Kidney (tissue), 14 donors: ENCODE measurements around the gene RPLP2. TPM values are rescaled to one million over a fixed set of nuclear protein-coding genes. Genes with fewer than 3 reads are reported as not detected.

ENCODE experiments used
- DNase-seq, 5 donors: peaks; one replicate each; pipeline ENCODE4 v3.0.0-alpha.2; 2013 to 2020
- FAIRE-seq: peaks from 2 replicates; lab custom pipeline; 2012; peaks lifted over from hg19 to GRCh38; lab: Jason Lieb, UNC
- H3K27ac ChIP-seq, 2 donors: one replicate each; pipeline ENCODE4 v1.7.0; 2013; ENCODE audit warnings: low read depth in 2 of 2, low read length in 2 of 2, inconsistent platforms in 1 of 2
- H3K27me3 ChIP-seq: one replicate; pipeline ENCODE4 v1.7.1; 2013; ENCODE audit warnings: low read length, inconsistent platforms; ENCODE audit not compliant: control insufficient read depth, insufficient read depth
- H3K36me3 ChIP-seq, 3 donors: one replicate each; pipeline versions ENCODE4 v1.7.0 to v1.7.1; 2013; ENCODE audit warnings: low read length in 3 of 3, control low read depth in 1 of 3, inconsistent platforms in 1 of 3; ENCODE audit not compliant: insufficient read depth in 3 of 3, control insufficient read depth in 2 of 3
- H3K4me1 ChIP-seq, 3 donors: one replicate each; pipeline versions ENCODE4 v1.7.0 to v1.7.1; 2013; ENCODE audit warnings: low read length in 3 of 3, inconsistent platforms in 1 of 3, low read depth in 1 of 3; ENCODE audit not compliant: control insufficient read depth in 2 of 3, insufficient read depth in 2 of 3
- H3K4me3 ChIP-seq, 3 donors: one replicate each; pipeline versions ENCODE4 v1.7.0 to v1.8.1; 2013; ENCODE audit warnings: low read length in 3 of 3, control low read depth in 1 of 3, inconsistent platforms in 1 of 3
- H3K9ac ChIP-seq, 3 donors: one replicate each; pipeline versions ENCODE4 v1.7.0 to v1.7.1; 2013; ENCODE audit warnings: low read length in 3 of 3, control low read depth in 1 of 3, inconsistent platforms in 1 of 3
- H3K9me3 ChIP-seq, 3 donors: one replicate each; pipeline versions ENCODE4 v1.7.0 to v1.7.1; 2013; ENCODE audit warnings: low read length in 3 of 3, control low read depth in 1 of 3, inconsistent platforms in 1 of 3; ENCODE audit not compliant: control insufficient read depth in 2 of 3, insufficient read depth in 1 of 3
- intact Hi-C: fragments of 100-400 bp; cut with DNase I; formaldehyde crosslinking; loops from one replicate; pipeline ENCODE4 v1.11.1; 2022
- polyA plus RNA-seq: library from polyadenylated mRNA; stranded (reverse); fragments of 350-450 nt; fragmentation: Illumina TruSeq; extraction: RNeasy Lipid Tissue Mini Kit (QIAGEN cat#74804); gene quantifications from one replicate; pipeline ENCODE4 v1.2.3, GENCODE V29; 2014; ENCODE audit warnings: low read depth, low replicate concordance; ENCODE audit not compliant: insufficient read depth
- total RNA-seq: library from RNA; stranded (reverse); fragmentation: NEBNext Ultra II Directional; extraction: Animal tissue kit (Norgen Biotek cat#: 25700); gene quantifications from one replicate; pipeline ENCODE4 v1.2.1, GENCODE V29; 2021
- TF ChIP-seq, protein P1 (sequence below): IDR thresholded peaks from 3 replicates; pipeline ENCODE4 v1.5.1; 2012; ENCODE audit warnings: mild to moderate bottlenecking, moderate library complexity, borderline replicate concordance; ENCODE audit not compliant: insufficient read depth; ENCODE audit errors: extremely low read depth
- donor health status: control.
- donor health status: control.
- donor health status: control.
- donor health status: control.
- donor health status: control.
- donor health status: DM: yes; HTN: yes; CAD: no.
- donor health status: Normal renal cell carcinoma (clear cell type).

RPLP2 gene
- total and polyA plus RNA-seq, 2 donors from 2014 or later = 1,544 to 1,997 TPM

DNA sequence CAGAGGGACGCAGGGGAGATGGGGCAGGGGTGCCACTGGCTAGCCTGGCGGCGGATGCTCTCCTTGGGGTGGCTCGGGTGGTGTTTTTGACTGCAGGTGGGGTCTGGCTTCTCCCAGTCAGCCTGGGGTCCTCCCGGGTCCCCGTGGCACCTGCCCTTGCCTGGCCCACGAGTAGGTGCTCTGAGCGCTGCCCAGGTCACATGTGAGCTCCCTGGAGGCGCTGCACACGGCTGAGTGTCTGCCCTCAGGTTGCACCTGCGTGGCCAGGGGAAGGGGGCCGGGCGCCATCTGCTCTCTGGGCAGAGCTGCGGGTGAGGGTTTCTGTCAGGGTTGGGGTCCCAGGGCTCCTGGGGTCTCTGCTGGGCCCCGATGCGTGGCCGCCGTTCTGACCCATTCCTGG is 38.1 kb downstream of the RPLP2 start:
- H3K9ac ChIP-seq = no peak overlapping the region
- H3K9me3 ChIP-seq = no peaks in the 10 kb centered on the region
- H3K36me3 ChIP-seq = no peaks in the 10 kb centered on the region
- DNase-seq = no peak
- no peak overlapping the region for H3K27ac ChIP-seq
- intact Hi-C loops = no loop called here
- no peak for FAIRE-seq
- H3K4me3 ChIP-seq = no peak overlapping the region
- H3K27me3 ChIP-seq = no peaks in the 10 kb centered on the region
- peaks cover 0 to 29% (median 10%) of the 10 kb centered on the region in 3 donors for H3K4me1 ChIP-seq
- TF ChIP-seq, protein P1, sequence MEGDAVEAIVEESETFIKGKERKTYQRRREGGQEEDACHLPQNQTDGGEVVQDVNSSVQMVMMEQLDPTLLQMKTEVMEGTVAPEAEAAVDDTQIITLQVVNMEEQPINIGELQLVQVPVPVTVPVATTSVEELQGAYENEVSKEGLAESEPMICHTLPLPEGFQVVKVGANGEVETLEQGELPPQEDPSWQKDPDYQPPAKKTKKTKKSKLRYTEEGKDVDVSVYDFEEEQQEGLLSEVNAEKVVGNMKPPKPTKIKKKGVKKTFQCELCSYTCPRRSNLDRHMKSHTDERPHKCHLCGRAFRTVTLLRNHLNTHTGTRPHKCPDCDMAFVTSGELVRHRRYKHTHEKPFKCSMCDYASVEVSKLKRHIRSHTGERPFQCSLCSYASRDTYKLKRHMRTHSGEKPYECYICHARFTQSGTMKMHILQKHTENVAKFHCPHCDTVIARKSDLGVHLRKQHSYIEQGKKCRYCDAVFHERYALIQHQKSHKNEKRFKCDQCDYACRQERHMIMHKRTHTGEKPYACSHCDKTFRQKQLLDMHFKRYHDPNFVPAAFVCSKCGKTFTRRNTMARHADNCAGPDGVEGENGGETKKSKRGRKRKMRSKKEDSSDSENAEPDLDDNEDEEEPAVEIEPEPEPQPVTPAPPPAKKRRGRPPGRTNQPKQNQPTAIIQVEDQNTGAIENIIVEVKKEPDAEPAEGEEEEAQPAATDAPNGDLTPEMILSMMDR = no peak

DNA sequence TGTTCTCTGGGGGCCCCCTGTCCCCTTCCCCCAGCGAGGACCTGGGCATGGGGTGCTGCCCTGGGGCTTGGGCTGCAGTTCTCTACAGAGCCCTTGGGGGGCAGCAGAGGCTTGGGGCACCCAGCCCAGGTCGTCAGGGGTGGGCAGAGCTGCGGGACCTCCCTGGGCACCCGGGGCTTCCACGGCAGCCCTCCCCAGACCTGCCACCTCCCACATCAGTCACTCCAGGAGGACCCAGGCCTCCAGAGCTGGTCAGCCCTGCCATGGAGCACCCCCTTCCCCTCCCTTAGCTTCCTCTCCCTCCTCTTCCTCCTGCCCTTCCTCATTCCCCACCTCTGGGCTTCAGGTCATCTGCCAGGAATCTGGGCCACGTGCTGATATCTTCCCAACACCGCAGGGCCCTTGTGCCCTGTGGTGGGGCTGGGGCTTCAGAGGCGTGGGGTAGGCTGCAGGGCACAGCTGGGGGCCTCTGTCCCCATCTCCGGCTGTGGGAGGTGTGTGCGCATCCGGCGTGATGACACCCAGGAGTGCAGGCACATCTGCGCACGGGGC is 38.7 kb downstream of the RPLP2 start:
- Histone ChIP-seq H3K9ac (no peak overlapping the region), H3K4me1 (peaks cover 0 to 26% (median 10%) of the 10 kb centered on the region in 3 donors)

DNA sequence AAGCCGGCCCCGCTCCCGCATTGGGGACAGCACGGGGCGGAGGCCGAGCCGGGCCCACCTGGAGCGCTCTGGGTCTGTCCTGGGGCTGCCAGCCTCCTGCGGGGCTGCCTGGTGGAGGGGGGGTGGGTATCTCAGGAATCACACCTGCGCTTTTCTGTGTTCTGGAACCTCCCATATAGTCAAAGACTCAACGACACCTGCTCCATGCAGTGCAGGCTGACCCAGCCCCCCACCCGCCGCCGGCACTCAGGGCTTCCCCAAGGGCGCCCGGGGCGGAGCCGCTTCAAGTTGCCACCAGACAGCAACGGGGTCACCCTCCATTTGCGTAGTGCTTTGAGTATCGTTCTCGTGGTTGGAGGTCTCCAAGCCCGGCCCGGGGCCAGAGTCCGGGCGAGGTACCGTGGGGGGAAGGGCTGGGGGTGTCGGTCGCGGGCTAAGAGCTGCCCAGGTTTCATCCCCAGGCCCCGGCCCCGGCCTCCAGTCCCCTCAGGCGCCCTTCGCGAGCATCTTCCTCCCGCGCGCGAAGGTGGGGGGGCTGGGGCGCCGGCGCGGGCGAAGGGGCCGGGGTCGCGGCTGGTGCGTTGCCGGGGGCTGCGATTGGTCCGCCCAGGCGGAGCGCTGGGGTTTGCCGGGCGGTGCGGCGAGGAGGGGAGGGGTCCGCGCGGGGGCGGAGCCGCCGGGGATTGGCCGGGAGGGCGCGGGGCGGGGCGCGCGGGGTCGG is 39.5 kb downstream of the RPLP2 start:
- Histone ChIP-seq H3K4me3 (peak overlapping the region in 1 of 3 donors; percentile 4), H3K9ac (no peak overlapping the region), H3K36me3 (no peaks in the 10 kb centered on the region), H3K4me1 (peaks cover 0 to 22% (median 10%) of the 10 kb centered on the region in 3 donors), H3K27me3 (no peaks in the 10 kb centered on the region), H3K9me3 (no peaks in the 10 kb centered on the region), H3K27ac (no peak overlapping the region)
- FAIRE-seq (no peak), DNase-seq (peak in 3 of 5 donors; percentile 74 to 84 (median 78))
- TF ChIP-seq, protein P1 = no peak
- intact Hi-C loops = no loop called here

More for the DNA sequence above, 38.7 kb downstream of the RPLP2 start:
- no peaks in the 10 kb centered on the region for H3K9me3 ChIP-seq
- intact Hi-C loops = no loop called here
- DNase-seq (peak in 2 of 5 donors; percentile 47 to 80), FAIRE-seq (no peak)
- H3K36me3 ChIP-seq = no peaks in the 10 kb centered on the region
- no peak overlapping the region for H3K27ac ChIP-seq
- TF ChIP-seq, protein P1 = peak; percentile 61
- no peak overlapping the region for H3K4me3 ChIP-seq
- H3K27me3 ChIP-seq = no peaks in the 10 kb centered on the region
